NOMO-1 (cell line): ENCODE measurements around the gene NELL1.

Experiments used
- DNase-seq, 2 experiments: peaks; one replicate each; lab custom pipeline; 2025; ENCODE audit not compliant: unreplicated experiment in 2 of 2; lab: John Stamatoyannopoulos, UW

The NELL1 gene

DNA sequence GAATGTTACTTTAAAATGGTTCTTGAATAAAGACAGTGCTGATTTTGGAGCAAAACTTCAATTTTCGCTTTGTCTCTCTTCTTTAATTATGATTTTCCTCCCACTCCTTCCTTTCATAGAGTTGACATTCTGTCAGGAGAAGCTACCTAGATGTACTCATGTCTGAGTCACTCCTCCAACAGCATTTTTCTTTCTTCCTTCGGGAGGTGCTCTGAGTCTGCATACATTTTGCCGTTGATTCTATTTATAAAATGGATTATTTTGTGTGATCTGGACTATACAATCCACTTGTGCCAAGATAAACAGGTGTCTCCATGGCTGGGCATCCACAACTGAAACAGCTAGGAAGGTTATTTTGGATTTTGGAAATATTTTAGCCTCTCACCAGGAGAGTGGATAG, 935.2 kb downstream of the NELL1 start:
- DNase-seq = no peak

DNA sequence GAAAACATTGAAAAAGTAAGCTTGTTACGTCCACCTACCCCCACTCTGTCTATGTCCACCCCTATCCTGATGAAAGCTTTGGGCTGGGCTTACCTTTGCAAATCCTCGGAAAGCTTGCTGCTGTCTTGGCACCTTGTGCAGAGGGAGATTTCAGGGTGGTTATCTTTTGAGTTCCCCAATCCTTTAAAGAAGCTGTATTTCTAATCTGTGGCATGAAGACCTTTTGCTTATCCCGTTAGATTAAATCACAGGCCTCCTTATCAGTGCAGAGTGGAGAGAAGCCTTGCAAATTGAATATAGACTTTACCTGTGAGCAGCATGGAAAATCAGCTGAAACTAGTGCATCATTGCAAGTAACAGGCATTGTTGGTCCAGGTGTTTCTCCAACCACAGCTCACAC, 942.9 kb downstream of the NELL1 start:
- no peak for DNase-seq

DNA sequence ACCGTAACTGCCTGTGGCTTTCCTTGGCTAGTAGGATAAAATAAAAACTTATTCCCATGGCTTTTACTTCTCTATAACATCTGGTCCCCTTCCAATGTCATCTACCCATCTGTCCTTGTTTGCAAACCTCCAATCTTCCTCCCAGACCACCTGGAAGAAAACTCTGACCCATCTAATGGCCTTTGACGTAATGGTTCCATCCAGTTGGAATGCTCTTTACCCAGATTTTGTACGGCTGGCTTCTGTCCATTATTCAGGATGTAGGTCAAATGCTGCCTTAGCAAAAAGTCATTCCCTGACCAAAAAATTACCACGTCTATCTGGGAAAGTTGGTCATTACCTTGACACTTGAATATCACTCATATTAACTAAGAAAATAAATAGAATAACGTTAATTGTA, 945.6 kb downstream of the NELL1 start:
- no peak for DNase-seq

DNA sequence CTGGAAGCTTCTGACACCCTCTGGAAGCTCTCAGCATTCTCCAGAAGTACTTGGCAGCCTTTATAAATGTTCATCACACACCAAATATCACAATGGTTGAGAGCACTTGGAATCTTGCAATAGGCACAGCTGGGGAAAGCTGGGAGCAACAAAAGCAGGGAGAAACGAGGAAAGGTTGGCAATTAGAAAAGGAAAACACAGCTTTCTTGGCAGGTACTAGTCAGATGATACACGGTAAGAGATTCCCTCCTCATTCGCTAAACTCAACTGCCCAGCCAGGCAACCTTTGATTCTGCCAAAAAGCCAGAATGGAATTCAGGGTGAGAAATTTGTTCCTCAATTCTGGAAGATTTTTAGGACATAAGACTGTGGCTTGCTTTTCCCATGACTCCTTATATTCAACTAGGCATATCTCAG, 946.6 kb downstream of the NELL1 start:
- DNase-seq = no peak

DNA sequence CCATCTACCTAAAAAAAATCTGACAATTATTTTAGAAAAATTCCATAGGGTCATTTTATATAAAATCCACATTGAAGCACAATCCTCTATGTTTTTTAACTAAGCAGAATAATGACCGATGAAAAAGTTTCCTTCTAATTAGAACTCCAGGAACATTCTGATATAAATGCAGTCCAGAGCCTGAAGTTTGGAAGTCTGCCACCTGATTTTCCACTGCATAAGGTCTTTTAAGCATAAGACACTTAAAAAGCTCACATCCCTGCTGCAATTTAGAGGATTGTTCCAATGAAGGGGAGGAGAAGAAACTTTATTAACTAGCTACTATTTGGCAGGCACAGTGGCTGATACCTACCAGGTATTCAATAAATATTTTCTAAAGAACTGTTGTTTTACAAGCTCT, 953.2 kb downstream of the NELL1 start:
- DNase-seq = no peak

DNA sequence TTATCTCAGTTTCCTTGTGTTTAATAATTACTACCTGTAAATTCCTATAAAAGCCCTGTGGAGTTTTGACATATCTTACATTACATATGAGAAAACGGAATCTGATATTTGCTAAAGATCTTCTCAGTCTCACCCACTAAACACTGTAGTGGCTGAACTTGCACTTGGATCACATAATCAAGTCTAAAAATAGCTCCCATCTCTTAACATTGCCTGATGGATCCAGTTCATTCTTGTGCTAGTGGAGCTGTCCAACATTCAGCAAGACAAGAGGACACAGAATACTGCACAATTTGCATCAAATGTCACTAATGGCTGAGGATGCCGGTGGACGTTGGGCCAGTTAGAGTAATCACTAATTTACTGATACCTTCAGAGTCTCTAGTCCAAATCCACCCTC, 953.6 kb downstream of the NELL1 start:
- DNase-seq = no peak
